Stimulated activated CD4-positive, alpha-beta T cell treated with anti-CD3 and anti-CD28 coated beads, Interleukin-15, amount 100 ng/mL, for 48 hours (primary cell): ENCODE data around the gene FMNL2.

ENCODE experiments used
- DNase-seq, 2 donors: peaks; one replicate each; pipeline ENCODE4 v3.0.0-alpha.2; 2020; ENCODE audit warnings: low read depth in 2 of 2

Gene FMNL2

DNA sequence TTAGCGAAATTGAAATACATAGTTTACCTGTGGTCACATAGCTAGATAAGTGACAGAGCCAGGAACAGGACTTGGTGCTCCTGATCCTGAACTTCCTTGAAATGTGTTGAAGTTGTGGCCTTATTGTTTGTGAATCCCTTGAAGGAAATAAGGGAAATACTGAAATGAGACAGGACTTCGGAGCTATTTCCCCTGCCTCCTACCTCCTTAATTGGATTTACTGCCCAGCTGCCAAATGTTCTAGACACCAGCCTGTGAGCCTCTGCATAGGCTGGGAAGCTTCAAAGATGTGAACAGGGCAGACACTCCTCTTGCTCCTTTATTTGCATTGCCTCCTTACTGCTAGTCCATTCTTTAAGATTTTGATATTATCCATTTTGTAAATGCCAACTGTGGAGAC is 247.1 kb downstream of the FMNL2 start:
- no peak for DNase-seq

DNA sequence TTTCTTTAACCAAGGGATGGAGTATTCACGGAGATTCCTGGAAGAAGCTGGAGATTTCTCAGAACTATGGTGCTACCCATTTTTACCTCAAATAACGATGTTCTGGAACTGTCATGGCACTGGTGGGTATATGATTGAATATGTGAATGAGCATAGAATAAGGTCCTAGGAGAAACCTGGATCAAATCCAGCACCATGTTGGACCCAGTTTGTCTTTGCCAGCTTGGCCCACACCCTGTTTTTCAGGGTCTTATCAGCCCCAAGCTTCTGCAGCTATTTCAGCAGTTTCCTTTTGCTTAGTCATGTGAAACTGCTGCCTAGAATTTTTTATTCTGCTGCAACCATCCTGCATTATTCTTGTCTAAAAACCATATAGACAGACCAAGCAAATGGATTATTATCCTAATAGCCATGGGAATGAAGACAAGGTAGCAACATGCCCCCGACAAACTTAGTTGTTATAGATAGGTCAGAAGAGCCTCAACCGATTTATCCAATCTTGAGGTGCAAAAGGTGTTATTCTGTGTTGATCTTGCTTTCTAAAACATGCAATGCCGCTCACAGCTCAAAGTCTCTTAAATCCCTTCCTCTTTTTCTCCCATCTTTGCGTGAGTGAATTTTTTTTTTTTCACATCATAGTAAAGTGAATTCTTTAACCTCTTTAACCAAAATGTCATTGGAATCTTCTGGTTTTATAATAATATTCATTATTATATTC is 248.7 kb downstream of the FMNL2 start:
- DNase-seq: no peak

DNA sequence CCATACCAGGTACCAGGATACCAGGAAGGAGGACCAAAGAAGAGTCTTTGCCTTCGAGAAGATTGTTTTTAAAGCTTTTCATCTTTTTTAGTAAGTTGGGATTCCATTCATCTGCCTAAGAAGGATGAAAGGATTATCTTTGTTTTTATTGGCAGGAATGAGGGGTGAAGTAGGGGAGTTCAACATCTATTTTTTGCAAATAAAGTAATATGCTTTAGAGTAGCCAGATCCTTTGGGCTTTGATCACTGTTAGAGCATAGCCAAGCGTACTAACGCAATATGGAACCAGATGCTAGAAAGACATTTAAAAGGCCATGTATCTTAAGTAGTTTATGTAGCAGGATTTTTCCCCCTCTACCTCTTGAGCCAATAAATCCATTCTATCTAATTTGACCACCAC is 249.3 kb downstream of the FMNL2 start:
- no peak for DNase-seq

DNA sequence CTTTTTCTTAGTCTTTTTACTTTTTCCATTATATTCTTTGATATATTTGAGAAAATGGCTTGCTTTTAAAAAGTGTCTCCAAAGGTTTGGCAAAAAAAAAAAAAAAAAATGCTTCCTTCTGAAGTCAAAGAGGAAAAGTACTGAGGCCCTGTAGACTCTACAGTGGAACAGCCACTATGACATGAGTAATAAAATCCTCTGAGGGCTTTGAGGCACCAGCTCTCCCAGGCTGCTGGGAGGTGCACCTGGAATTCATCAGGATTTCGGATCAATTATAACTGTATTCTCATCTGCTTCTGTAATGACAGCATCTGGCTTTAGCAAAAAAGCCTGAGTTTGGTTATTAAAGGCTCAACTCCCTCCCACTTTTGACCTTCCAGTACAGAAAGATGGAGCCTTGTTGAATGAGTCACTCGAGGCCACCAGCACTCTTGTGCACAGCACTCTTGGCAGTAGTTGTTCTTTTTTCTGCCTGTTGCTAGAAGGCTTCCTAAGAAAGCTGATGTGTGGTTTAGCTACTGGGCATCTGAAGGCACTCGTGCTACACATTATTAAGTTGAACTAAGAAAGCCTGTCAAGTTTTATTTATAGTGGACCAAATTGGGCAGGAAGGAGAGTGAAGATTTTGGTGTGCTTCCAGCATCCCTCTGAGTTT is 251.0 kb downstream of the FMNL2 start:
- no peak for DNase-seq

DNA sequence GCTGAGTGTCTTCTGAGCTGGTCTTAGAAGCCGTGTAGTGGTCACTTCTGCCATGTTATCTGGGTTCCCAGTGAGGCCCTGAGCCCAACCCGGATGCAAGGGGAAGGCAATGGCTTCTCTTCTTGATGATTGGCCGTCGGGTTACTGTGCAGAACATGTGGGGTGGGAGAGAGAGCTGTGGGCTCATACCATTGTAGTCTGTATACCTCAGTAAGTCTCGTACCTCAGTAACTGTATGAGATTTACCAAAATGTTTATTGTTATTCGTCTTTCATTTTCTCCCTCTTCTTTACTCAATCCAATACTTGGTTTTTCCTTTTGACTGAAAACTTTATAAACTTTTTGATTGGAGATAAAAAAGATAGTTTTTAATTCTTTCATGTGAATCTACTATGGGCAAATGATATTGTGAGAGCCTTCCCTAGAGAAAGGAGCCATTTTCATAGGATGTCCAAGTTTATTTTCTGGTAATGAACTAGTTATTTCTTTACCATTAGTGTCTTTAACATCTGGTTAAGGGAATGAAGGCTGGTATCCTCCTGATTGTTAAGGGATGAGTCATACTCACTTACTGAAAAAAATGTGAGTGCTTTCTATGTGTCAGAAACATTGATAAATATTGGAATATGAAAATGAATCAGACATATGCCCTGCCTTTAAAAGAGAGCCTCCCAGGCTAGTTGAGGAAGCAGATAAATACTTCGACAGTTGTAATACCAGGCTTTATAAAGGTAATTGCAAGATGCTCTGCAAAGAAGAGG is 252.4 kb downstream of the FMNL2 start:
- DNase-seq: no peak

DNA sequence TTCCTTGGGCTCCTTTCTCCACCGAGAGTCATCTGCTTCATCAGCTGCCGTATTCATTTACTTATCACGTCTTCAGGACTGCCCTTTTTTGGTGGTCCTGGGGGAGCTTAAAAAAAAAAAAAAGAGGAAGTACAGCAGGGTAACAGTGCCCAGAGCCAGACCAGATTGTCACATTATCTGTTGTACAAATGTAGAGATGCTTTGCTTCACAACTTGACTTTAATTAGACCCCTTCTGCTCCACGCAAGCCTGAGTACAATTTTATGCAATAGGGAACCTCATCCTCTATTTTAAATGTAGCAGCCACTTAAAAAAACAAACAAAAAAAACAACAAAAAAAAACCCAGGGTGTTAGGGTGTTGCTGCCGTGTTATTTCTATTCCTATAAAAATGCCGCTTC is 254.0 kb downstream of the FMNL2 start:
- DNase-seq: no peak

DNA sequence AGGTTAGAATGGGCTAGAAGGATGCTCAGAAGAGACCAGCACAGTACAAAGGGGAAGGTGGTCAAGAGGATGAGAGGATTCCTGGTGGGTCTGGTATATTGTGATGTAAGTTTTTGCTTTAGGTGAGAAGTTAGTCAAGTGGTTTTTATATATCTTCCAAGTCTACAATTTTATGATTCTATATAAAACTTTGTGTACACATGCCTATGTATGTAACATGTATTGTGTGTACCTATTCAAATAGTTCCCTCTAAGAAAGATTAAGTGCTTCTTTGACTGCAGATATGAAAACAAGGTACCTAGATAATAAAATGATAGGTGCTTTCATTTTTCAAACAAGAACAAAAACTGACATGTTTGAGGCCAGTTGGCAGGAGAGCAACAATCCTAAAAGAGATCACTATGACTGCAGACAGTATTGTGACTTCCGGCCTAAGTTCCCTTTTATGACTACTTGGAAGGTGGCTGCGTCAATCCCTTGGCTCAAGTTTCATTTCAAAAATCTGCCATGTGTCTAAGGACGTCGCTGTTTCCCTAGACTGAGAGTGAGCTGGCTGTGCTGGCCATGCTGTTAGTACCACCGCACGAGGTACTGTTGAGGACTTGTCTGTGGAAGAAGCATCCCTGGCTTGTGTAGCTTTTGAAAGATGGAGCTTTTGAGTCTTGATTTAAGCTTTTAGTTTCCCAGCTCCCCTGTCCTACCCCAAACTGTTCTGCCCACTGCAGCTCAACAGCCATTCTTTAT is 259.2 kb downstream of the FMNL2 start:
- no peak for DNase-seq

DNA sequence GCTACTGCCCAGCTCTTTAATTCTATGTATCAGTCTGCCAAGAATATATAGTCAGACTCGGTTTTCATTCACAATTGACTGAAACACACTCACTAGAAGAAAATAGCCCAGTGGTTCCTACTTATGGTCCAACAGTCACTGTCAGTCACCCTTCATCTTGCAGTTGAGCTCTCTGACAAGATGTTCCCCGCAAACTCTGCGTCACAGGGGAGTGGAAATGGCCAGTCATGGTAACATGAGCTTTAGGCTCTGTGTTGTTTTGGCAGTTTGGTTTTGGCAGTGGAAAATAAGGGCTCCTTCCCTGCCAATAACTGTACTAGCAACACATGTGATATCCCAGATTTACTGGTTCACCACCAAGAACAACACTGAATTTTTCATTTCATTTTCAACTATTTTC is 259.8 kb downstream of the FMNL2 start:
- no peak for DNase-seq

DNA sequence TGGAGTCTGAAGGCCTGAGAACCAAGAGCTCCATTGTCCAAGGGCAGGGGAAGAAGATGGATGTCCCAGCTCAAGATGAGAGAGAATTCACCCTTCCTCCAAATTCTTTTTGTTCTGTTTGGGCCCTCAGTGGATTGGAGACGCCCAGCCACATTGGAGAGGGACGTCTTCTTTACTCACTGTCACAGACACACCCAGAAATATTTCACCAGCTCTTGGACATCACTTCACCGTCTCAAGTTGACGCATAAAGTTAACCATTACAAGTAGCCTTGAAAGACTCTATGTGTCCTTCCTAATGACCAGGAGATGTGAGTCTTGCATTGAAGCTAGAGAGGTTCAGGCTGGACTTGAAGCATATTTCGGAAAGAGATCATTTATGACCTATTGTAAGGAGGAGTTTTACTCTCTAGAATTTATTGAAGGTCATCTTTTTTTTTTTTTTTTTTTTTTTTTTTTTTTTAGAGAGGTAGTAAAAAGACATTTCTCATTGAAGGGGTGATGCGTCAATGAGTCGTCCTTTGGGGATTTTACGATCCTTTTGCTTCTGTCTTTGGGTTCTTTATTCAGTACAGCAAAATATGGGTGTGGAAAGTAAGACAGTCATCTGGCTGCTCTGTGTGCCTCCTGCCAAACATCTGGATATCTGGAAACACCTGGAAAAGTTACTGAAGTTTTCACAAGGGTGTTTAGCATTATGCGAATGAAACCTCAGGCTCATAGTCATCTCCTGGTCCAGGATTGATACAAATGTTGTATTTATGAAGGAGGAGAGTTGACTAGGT is 264.2 kb downstream of the FMNL2 start:
- DNase-seq: no peak

DNA sequence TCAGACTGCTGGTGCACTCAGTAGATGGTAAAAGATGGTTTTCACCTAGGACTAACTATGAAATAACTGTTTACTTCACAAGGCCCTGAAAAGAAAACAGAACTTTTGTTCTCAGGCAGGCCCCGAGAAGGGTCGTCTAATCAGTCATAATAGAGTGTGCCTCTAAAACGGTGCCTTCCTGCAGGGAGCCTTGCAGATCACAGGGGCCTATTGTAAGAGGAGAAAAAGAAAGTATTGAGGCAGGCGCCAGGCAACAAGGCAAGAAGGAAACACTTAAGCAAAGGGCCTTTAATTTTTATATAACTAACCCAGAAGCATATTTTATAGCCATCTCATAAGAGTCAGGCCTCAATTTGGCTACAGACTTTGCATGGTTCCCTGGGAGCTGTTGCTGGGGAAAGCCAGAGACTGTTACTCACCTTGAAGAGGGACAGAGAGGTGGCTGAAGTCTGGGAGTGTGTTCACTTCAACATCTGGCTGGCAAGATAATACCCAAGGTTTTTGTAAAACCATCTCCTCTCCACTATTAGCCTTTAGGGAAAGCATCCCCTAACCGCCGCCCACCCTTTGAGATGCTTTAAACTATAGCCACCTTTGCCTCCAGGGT is 265.2 kb downstream of the FMNL2 start:
- no peak for DNase-seq

DNA sequence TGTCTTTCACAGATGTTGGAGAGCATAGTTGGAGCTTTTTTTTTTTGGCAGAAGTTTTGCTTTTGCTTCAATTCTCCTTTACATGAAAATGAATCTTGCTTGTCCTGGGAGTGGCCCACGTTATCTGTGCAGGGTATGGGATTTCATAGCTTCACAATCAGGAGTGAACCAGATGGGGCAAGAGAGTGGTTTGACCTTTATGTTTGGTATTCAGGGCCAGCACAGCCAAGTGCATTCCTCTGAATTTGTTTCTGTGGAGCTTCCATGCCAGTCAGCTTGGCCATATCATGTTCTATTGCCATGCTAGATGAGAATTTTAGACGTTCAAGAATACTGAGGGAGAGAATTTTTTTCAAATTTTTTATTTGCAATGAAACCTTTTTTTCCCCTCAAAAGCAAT is 265.7 kb downstream of the FMNL2 start:
- DNase-seq: no peak

DNA sequence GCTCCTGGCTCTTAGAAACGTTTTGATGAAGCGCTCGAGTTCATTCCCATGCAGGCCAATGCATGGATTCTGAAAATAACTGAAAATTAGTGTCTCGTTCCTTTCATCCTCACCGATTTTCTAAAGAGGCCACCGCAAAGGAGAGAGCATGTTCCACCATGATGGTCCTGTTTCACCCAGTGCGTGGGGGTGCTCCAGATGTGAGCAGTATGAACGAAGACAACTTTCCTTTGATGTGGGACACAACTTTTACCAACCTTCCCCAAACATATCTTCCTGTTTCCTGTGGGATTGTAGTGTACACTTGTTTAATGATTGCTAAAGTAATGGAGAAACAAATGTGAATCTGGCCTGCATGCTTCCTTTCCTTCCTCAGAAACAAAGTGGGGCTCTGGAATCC is 267.8 kb downstream of the FMNL2 start:
- no peak for DNase-seq

DNA sequence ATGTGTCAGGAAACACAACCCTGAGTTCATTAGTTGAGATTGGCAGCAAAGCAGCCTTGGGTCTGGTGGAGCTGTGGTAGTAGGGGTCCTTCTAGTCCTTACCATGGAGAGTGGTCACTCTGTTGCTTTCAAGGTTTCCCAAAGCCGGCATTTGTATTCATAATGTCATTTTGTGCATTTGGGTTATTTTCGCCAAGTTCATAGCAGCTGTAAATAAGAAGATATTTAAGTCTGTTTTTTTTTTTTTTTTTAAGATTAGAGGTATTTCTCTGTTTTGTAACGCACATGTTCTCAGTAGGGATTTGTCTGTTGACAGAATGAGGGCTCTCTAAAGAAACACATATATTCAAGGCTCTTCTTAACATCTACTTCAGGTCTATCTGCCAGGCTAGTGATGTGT is 268.2 kb downstream of the FMNL2 start:
- no peak for DNase-seq

DNA sequence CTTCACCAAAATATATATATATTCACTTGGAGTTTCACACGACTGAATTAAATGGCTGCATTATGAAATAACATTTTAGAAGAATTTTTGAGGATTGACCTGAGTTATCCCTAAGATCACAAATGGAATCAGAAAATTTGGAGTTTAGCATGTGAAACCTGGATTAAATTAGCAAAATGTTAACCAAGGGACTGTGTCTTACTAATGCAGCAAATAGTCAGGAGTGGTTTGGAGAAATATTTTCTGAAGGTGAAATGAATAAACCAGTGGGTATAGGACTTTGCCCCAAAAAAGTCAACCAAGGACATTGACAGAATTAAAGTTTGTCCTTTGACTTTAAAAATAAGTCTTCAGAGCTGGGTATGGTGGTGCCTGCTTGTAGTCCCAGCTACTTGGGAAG is 271.1 kb downstream of the FMNL2 start:
- DNase-seq: no peak

DNA sequence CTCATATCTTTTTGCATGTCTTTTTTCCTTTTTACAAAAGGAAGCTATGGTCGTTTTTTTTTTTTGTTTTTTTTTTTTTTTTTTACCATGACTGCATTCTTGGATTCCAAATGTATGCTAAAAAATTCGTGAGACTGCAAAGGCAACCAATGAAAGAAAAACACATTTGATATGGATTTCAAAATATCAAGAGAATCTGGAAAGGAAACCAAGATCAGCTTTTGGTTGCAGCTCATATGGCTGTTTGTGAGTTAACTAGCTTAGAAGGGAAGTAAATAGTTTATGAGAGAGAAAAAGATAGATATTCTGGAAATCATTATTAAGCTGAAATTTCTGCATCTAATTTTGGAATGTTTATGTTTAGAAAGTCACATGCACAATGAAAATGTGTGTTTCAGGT is 272.0 kb downstream of the FMNL2 start:
- DNase-seq: no peak

DNA sequence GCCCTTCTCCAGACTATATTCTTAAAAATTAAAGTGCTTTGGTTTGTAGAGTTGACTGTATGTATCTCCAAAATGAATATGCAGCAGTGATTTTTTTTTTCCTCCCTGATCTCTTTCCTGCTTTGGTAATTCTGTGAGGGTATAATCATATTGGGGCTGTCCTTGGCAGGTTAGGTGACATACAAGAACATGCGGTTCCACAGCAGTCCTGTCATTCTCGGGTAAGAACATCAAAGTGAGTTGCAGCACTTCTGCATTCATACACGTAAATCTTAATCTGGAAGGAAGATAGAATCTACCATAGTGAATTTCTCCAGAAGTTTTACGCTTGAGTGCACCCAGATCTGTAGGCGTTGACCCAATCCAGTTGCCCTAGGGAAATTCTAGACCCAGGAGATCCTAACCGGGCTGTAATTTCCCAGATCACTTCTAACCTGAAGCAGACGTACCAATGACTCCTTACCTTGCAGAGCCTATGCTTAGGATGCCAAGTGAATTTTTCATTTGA is 272.9 kb downstream of the FMNL2 start:
- no peak for DNase-seq

DNA sequence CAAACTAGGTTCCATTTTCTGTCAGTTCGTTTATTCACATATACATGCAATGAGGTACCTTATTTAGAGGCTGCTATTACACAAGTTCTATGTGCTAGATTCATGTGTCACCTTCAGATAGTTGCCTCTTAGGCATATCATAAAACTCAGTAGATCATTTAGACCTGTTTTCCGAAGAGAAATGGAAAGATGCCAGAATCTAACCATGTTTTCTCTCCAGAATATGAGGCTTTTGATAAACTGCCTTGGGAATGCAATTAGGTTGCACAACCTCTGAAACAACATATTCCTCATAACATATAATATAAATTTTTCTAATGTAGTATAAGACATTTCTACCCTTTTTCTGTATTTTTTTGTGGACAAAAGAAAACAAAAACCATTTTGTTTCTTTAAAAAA is 274.2 kb downstream of the FMNL2 start:
- no peak for DNase-seq

DNA sequence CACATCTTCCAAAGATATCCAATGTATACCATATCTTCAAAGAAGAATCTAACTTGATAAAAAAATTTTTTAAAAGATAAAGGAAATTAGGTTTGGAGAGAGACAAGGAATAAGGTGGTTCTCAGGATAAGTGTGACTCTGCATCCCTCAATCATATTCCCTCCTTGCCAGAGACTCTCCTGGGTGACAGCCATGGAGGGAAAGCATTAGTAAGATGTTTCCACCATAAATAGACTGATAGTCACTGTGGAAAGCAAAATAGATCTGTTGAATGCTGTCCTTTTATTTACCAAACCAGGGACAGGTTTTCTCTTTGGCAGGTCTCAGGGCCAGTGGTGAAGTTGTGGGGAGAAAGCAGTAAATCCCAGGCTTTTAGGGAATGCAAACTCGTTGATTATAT is 274.7 kb downstream of the FMNL2 start:
- DNase-seq: no peak

DNA sequence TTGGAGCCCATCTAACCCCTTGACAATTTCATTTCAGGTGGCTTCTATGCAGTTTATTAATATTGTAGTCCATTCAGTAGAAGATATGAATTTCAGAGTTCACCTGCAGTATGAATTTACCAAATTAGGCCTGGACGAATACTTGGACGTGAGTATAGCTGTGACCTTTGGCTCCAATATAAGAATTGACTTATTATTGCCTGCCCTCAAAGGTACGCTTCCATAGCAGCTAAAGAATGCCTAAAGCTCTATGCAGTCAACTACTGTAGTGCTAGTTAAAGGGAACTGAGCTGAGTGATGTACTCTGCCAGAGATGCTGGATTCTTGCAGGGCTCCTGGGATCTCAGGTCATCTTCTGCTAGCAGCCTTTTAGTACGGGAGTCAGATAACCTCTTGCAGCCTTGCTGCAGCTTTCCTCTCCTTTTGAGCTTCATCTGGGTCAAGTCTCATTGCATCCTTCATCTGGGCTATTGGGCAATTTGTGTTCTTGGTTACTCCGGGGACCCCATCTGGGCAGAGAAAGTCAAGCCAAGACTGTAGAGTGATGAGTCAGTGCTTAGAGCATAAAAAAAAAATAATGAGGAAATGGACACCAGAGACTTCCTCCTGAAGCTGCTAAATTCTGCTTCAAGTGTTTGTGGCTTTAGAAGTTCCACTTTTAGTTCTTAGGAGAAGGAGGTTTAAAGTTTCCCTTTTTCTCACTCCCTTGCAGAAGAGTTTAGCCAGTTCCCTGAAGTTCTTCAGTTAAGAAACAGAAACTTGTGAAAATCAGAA is 276.7 kb downstream of the FMNL2 start:
- DNase-seq: no peak

DNA sequence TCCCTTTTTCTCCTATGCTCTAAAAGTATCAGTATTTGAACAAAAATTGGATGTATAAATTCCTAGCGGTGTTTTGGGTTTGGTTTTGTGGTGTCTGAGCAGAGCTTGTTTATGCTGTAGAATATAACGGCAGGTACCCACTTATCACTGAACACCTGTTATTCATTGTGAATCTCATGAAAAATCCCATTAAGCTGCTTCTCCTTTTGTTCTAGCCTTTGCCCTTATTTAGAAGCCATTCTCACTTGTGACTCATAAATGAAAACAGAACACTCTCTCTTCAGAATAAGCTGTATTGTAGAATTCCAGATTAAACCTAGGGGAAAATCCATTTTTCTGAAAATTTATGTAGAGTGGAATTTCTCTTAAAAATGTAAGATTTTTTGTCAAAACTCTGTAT is 278.3 kb downstream of the FMNL2 start:
- no peak for DNase-seq
